OCI-LY1 (cell line): ENCODE measurements around the gene KLC1.

Source experiments
- H2AFZ ChIP-seq: fragments of 200-600 bp; sonication (generic), shearing (Covaris generic); 2 replicates; pipeline ENCODE4 v1.6.0; 2014; ENCODE audit warnings: antibody characterized with exemption, mild to moderate bottlenecking, low read length
- H3F3A ChIP-seq: fragments of 200-600 bp; sonication (generic), shearing (Covaris generic); 2 replicates; pipeline ENCODE4 v1.6.0; 2014; ENCODE audit warnings: mild to moderate bottlenecking, antibody characterized with exemption, low read length, moderate library complexity; ENCODE audit not compliant: insufficient read depth
- H3K27ac ChIP-seq: fragments of 200-600 bp; sonication (generic); 2 replicates; pipeline ENCODE4 v1.5.1; 2014; ENCODE audit warnings: low read length, mixed run types, mild to moderate bottlenecking, low read depth; ENCODE audit not compliant: poor library complexity, severe bottlenecking
- H3K27me3 ChIP-seq: fragments of 200-600 bp; sonication (generic); 2 replicates; pipeline ENCODE4 v1.6.0; 2014; ENCODE audit warnings: antibody characterized with exemption, mild to moderate bottlenecking, low read length, moderate library complexity; ENCODE audit not compliant: insufficient read depth
- H3K36me3 ChIP-seq: fragments of 200-600 bp; sonication (generic); 2 replicates; pipeline ENCODE4 v1.6.1; 2014; ENCODE audit warnings: mild to moderate bottlenecking, antibody characterized with exemption, low read length, moderate library complexity, mixed read lengths; ENCODE audit not compliant: insufficient read depth
- H3K4me1 ChIP-seq: fragments of 200-600 bp; sonication (generic); 2 replicates; pipeline ENCODE4 v1.5.1; 2014; ENCODE audit warnings: mild to moderate bottlenecking, low read length, moderate library complexity; ENCODE audit not compliant: insufficient read depth, severe bottlenecking
- H3K4me2 ChIP-seq: fragments of 200-600 bp; sonication (generic), shearing (Covaris generic); 2 replicates; pipeline ENCODE4 v1.6.1; 2014; ENCODE audit warnings: low read length
- H3K4me3 ChIP-seq: fragments of 200-600 bp; sonication (generic); 2 replicates; pipeline ENCODE4 v1.5.1; 2014; ENCODE audit warnings: low read length, low read depth, mild to moderate bottlenecking, mixed read lengths; ENCODE audit not compliant: poor library complexity, severe bottlenecking
- H3K79me2 ChIP-seq: fragments of 200-600 bp; shearing (Covaris generic); 2 replicates; pipeline ENCODE4 v1.6.1; 2016; ENCODE audit warnings: mixed run types, low read length, mixed read lengths; ENCODE audit not compliant: insufficient read depth
- H3K9ac ChIP-seq: fragments of 200-600 bp; sonication (generic), shearing (Covaris generic); 2 replicates; pipeline ENCODE4 v1.6.1; 2014; ENCODE audit warnings: mild to moderate bottlenecking, low read length, mixed read lengths
- H3K9me2 ChIP-seq: fragments of 200-600 bp; sonication (generic), shearing (Covaris generic); 2 replicates; pipeline ENCODE4 v1.6.1; 2014; ENCODE audit warnings: low read depth, mild to moderate bottlenecking, low read length, mixed read lengths
- H3K9me3 ChIP-seq: fragments of 200-600 bp; shearing (Covaris generic); 2 replicates; pipeline ENCODE4 v1.6.1; 2014; ENCODE audit warnings: low read length, mixed read lengths
- H4K20me1 ChIP-seq: fragments of 200-600 bp; sonication (generic), shearing (Covaris generic); 2 replicates; pipeline ENCODE4 v1.6.0; 2016; ENCODE audit warnings: mild to moderate bottlenecking, low read length; ENCODE audit not compliant: insufficient read depth
- CTCF ChIP-seq: fragments of 200-600 bp; sonication (generic), shearing (Covaris generic); IDR thresholded peaks from 2 replicates; pipeline ENCODE4 v1.5.1; 2017; ENCODE audit warnings: mild to moderate bottlenecking, antibody characterized with exemption, low read length, moderate library complexity, mixed read lengths
- EZH2 ChIP-seq: fragments of 200-600 bp; sonication (generic), shearing (Covaris generic); IDR thresholded peaks from 2 replicates; pipeline ENCODE4 v1.8.0; 2017; ENCODE audit warnings: borderline replicate concordance, mixed run types, mild to moderate bottlenecking, antibody characterized with exemption, low read length, moderate library complexity, mixed read lengths

KLC1 gene

GRCh38 chr14:103628221-103628683, 759 bp upstream of the KLC1 start:
- Histone ChIP-seq H3K79me2 (peaks cover 38% of the 10 kb centered on the region), H2AFZ (no peak overlapping the region), H3F3A (no peaks in the 10 kb centered on the region), H3K9me3 (no peaks in the 10 kb centered on the region), H3K9me2 (no peaks in the 10 kb centered on the region), H3K27me3 (no peaks in the 10 kb centered on the region), H3K9ac (peak overlapping the region; percentile 89), H3K4me2 (peak overlapping the region; percentile 97), H3K4me3 (peak overlapping the region; percentile 95), H3K36me3 (0 out of 2 replicates have a peak, but pooled peaks cover 3% of the 10 kb centered on the region), H4K20me1 (no peaks in the 10 kb centered on the region), H3K4me1 (peaks cover 57% of the 10 kb centered on the region), H3K27ac (peak overlapping the region; percentile 50)
- TF ChIP-seq CTCF = no peak
- no peak for TF ChIP-seq EZH2

- H3K36me3 ChIP-seq = 0 out of 2 replicates have a peak, but pooled peaks cover 3% of the 10 kb centered on the region
- peaks cover 55% of the 10 kb centered on the region for H3K4me1 ChIP-seq
- H3K79me2 ChIP-seq = peaks cover 49% of the 10 kb centered on the region
- H3K4me3 ChIP-seq = peak overlapping the region; percentile 95
- H2AFZ ChIP-seq = no peak overlapping the region
- no peaks in the 10 kb centered on the region for H3K9me3 ChIP-seq
- H4K20me1 ChIP-seq = no peaks in the 10 kb centered on the region
- no peaks in the 10 kb centered on the region for H3F3A ChIP-seq
- peak overlapping the region; percentile 97 for H3K4me2 ChIP-seq
- no peak for TF ChIP-seq EZH2
- no peak for TF ChIP-seq CTCF
- no peaks in the 10 kb centered on the region for H3K27me3 ChIP-seq
- H3K9me2 ChIP-seq = no peaks in the 10 kb centered on the region
- H3K9ac ChIP-seq = peak overlapping the region; percentile 89
- peak overlapping the region; percentile 50 for H3K27ac ChIP-seq
Observed at GRCh38 chr14:103629503-103630121, 601 bp downstream of the KLC1 start.

- Histone ChIP-seq H3F3A (no peaks in the 10 kb centered on the region), H3K36me3 (0 out of 2 replicates have a peak, but pooled peaks cover 3% of the 10 kb centered on the region), H2AFZ (no peak overlapping the region), H3K79me2 (peaks cover 59% of the 10 kb centered on the region), H3K27ac (no peak overlapping the region), H3K27me3 (no peaks in the 10 kb centered on the region), H3K9ac (peak overlapping the region; percentile 89), H4K20me1 (no peaks in the 10 kb centered on the region), H3K9me2 (no peaks in the 10 kb centered on the region), H3K4me1 (peaks cover 55% of the 10 kb centered on the region), H3K9me3 (no peaks in the 10 kb centered on the region), H3K4me2 (peak overlapping the region; percentile 97), H3K4me3 (peak overlapping the region; percentile 95)
- TF ChIP-seq CTCF (no peak), EZH2 (no peak)
Observed at GRCh38 chr14:103630364-103631108, 1.5 kb downstream of the KLC1 start.
